Dedifferentiated amniotic fluid mesenchymal stem cell (primary cell): ENCODE measurements around the gene GALNT11.

Experiments
- DNase-seq: peaks from one replicate; pipeline ENCODE4 v3.0.0-alpha.2; 2016; ENCODE audit errors: extremely low spot score

GALNT11 gene

GRCh38 chr7:152117356-152117755, 91.9 kb downstream of the GALNT11 start:
- no peak for DNase-seq

DNA sequence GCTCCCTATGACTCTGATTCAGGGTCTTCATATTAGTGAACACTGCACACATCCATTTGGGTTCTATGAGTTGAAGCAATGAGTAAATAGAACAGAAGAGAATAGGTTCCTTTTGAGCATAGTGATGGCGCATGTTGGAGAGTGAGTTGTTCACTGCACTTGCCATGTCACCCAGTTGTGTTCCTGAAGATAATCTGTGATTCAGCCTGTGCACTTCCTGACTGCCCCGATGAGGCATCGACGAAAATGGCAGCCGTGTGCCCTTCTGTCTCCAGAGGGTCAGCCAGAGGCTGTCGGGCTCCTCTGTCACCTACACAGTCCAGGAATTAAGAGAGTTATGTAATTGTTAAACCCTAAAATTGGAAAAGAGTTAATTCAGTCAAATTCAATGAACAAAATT, 94.7 kb downstream of the GALNT11 start:
- no peak for DNase-seq

GRCh38 chr7:152120776-152121175, 95.3 kb downstream of the GALNT11 start:
- no peak for DNase-seq

- DNase-seq: no peak
Observed at GRCh38 chr7:152121432-152121831, 96.0 kb downstream of the GALNT11 start.

- no peak for DNase-seq
Observed at GRCh38 chr7:152122540-152122939, 97.1 kb downstream of the GALNT11 start.

GRCh38 chr7:152126741-152127140, 101.3 kb downstream of the GALNT11 start:
- DNase-seq: no peak

DNA sequence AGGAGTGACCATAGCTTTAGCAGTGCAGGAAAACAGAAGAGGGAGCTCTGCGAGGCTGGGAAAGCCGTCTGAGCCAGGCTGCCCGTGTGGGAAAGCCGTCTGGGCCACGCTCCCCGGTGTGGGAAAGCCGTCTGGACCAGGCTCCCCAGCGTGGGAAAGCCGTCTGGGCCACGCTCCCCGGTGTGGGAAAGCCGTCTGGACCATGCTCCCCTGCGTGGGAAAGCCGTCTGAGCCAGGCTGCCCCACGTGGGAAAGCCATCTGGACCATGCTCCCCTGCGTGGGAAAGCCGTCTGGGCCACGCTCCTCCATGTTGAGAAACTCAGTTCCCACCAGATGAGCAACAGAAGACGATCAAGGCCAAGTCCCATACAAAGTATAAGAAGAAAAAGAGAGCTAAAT, 101.8 kb downstream of the GALNT11 start:
- DNase-seq: no peak

- DNase-seq: no peak
Observed at GRCh38 chr7:152128252-152128651, 102.8 kb downstream of the GALNT11 start.

DNA sequence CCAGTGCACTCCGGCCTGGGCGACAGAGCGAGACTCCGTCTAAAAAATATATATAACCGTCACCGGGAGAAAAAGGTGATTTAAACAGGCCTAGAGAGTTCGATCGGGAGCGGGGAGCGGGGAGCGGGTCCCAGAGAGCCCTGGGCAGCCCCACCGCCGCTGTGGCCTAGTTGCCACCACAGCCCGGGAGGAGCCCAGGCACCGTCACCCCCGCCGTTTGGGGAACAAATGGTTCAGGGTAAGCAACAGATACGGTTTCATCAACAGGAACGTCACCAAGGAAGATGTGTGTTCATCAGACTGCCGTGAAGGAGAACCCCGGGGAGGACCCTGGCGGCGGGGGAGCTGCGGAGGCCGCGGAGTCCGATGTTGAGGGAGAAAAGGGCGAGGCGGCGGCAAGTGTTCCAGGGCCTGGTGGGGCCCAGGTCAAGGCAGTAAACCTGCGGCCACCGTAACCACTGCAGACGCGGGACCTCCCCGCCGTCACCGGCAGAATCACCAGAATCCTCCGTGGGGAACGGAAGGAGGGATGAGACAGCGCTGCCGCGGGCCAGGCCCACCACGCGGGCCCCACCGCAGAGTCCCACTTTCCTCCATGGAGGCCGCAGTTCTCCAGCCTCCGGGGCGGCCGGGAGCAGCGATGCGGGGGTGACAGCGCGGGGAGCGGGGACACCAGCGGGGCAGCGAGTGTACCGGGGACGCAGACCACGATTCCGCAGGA, 103.4 kb downstream of the GALNT11 start:
- no peak for DNase-seq

DNA sequence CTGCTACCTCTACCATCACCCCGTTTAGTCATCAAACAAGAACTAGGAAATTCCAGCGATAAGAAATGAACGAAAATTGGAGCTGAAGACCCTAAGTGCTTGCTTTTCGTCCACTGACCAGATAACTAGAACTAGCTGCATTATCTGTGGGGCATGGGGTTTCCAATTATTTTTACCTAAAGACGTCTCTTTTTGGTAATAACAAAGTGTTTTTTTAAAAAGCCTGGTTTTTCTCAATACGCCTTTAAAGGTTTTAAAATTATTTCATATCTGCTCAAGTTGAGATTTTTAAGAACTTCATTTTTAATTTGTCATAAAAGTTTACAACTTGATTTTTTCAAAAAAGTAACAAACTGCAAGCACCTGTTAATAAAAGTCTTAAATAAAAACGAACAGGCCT, 104.2 kb downstream of the GALNT11 start:
- DNase-seq: no peak

DNA sequence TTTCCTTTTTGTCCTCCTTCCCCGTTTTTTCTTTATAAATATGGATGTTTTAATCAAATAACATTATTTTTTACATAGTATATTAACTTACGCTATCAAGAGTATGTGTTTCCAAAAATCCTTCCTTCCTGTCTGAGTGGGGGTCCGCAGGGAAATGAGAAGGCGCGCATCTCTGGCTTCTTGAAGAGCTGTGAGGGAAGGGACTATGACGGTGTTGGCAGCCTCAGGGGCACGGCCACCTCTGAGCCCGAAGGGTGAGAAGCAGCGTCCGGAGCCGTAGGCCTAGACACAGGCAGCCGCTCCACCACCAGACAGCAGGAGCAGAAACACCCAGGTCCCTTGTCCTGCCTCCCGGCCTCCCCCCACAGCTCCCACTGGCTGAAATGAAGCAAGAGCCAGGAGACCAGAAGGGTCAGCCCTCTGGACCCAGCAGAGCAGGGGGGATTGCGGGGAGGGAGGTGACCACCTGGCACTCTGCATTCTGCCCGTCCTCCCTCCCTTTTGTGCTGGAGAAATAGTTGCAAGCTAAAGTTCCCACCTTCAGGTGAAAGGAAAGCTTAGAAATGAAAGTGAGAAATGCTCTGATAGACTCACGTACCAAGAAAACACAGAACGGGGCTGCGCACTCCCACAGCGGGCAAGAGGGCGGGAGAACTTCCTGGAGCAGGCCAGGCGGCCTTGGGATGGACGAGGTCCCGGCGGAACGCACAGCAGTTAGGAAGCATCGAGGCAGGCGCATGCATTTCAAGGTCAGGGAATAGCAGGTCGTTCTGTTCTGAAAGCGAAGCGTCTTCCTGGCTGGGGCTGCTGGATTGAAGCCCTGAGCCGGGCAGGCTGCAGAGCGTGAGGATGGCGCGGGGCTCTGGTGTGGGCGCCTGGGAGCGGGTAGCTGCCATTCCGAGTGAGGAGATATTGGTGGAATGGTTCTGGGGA, 105.5 kb downstream of the GALNT11 start:
- DNase-seq: no peak

DNA sequence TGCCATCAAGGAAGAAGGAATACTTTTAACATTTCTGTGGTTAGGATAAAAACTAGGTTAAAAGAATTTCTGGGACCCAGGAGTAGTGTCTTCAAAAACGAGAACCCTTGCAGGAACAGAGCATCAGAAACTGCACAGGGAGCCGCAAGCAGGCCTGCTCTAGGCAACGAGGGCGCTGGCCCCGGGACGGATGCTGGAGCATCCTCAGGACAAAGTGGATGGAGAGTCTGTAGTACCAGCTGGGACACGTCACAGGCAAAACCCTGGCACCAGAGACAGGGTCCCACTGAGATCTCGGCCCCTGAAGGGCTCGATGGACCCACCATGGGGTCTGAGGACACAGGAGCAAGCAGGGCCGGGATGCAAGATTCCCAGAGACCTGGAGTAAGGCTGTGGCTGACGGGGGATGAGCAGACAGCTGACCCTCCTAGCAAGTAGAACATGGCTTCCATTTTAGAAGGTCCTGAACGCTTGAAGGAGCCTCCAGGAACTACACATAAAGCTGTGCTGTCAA, 106.6 kb downstream of the GALNT11 start:
- no peak for DNase-seq

- DNase-seq: no peak
Observed at GRCh38 chr7:152132812-152133211, 107.3 kb downstream of the GALNT11 start.

- no peak for DNase-seq
Observed at GRCh38 chr7:152133804-152134203, 108.3 kb downstream of the GALNT11 start.

DNA sequence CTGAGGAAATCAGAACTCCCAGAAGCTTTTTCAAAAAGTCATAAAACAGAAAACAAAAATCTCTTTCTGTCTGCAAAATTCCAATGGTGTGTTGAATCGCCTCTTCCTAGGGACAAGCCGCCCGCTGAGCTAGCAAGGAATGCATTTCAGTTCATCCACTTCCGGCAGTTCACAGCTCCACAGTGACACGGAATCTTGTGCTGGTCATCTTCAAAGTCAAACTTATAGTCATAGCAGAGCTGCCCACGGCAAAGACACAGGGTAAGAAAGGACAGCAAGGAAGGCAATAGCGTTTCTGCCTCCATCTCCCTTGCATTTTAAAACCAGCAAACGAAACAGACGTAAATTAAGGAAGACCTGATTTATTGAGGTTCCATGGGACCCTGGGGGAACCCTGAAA, 111.2 kb downstream of the GALNT11 start:
- DNase-seq: peak; percentile 53

DNA sequence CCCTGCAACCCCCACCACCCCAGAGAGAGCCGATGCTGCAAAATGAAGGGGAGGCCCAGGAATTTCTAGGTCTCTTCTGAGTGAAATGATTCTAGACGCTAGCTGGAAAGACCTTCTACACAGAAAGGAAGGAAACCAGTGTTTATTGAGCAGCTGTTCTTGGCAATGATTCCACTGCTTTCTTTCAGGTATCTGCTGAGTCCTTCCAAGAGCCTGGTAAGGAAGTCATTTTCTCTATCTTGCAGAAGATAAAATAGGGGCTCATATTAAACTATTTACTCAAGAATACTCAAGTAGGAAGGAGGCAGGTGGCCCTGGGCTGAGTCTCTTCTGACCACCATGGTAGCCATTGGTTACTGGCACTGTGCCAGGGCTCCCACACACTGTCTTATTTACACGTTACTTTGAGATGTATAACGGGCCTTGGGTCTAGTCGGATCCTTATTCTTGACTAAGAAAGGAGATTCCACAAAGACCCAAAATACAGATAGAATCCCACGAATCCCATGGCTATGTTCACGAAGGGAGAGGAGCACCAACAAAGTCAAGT, 112.1 kb downstream of the GALNT11 start:
- no peak for DNase-seq

DNA sequence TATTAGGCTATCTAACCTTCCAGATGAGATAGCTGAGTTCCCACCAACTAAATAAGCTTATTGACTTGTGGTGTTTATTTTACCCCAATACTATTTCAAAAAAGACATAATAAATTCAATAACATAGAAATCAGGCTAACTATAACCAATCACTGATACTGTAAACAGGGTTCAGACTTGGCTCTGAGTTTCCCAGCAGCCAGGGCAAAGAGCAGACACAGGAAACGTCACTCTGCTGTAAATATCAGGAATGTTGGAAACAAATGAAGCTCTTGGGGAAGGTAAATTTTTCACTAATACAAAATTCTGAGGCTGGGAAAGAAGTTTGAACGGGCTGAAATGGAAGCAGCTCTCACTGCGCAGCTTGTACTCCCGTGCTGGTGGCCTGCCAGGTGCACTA, 114.6 kb downstream of the GALNT11 start:
- no peak for DNase-seq

DNA sequence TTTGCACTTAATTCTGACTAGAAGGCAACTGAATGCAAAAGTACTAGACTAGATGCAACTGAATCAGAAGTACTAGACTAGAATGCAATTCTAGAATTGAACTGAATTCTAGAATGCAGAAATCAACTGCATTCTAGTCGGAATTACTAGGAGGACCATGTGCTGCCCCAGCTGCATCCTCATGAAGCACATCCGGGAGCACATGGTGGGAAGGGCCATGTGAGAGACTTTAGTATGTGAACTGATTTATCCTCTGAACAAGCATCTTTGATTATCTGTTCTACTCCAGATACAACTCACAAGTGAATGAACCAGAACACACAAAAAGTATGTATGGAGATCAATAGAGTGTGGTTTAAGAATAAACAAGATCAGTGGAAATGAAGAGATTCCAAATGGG, 115.1 kb downstream of the GALNT11 start:
- DNase-seq: no peak

DNA sequence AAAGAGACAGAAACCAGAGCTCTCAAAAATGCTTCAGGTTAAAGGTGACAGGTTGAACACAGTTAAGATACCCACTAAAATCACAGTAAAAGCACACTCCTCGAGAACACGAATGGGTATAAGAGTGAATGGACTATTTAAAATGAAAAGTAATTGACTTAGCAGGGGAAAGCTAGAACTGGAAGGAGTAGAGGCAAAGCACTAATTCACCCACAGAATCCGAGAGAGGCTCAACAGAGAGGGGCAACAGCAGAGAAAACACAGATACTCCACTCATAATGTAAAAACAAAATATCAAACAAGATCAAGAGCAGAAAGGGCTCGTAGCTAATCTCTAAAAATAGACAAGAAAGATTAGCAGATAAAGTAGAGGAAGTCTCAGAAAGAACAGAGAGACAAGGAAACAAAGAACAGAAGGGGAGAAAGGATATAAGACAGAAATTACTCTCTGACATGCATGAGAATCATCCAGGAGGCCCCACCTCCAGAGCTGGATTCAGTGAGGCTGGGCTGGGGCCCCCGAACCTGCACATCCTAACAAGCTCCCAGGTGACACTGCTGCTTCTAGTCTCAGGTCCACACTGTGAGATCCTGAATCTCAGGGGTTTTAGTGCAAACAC, 117.6 kb downstream of the GALNT11 start:
- DNase-seq: no peak

GRCh38 chr7:152144557-152145245, 119.2 kb downstream of the GALNT11 start:
- no peak for DNase-seq

GRCh38 chr7:152145853-152146466, 120.5 kb downstream of the GALNT11 start:
- DNase-seq: peak; percentile 31
